K562 (cell line): ENCODE results near the gene C1orf116.

ENCODE experiments used
- CHD4 ChIP-seq: fragments of 200-600 bp; sonication (generic); IDR thresholded peaks from 3 replicates; pipeline ENCODE4 v1.6.1; 2012; ENCODE audit warnings: low read depth, mild to moderate bottlenecking, mixed read lengths, low read length, inconsistent platforms; ENCODE audit not compliant: insufficient read depth, insufficient replicate concordance, poor library complexity, severe bottlenecking
- CTCF ChIP-seq, 3 experiments: IDR thresholded peaks in 2 of 3; conservative IDR thresholded peaks in 1 of 3; 2 replicates each; pipeline ENCODE4 v1.5.1; 2011 to 2012; ENCODE audit warnings: low read length in 3 of 3, mild to moderate bottlenecking in 3 of 3, control low read depth in 2 of 3, improper control_type of control experiment in 1 of 3, inconsistent platforms in 1 of 3, low read depth in 1 of 3, mixed read lengths in 1 of 3, moderate library complexity in 1 of 3; ENCODE audit not compliant: insufficient read depth in 2 of 3
- GABPB1 ChIP-seq: sonication (generic); formaldehyde crosslinking; IDR thresholded peaks from 2 replicates; pipeline ENCODE4 v1.8.0; 2022; ENCODE audit warnings: mild to moderate bottlenecking, missing genetic modification reagents
- TRIM28 ChIP-seq: fragments of 450-650 bp; IDR thresholded peaks from 2 replicates; pipeline ENCODE4 v1.6.1; 2017
- U2AF2 ChIP-seq: fragments of 200-400 bp; formaldehyde crosslinking; optimal IDR thresholded peaks from 2 replicates; pipeline ENCODE3; 2017; ENCODE audit warnings: low read depth, mild to moderate bottlenecking, low read length

GRCh38 chr1:207028884-207029650 is 3.5 kb downstream of the C1orf116 start:
- TF ChIP-seq CHD4: no peak
- no peak for TF ChIP-seq CTCF (IDR thresholded peaks at IDR 0.05 in 2 of 3, conservative IDR thresholded peaks at IDR 0.05 in 1 of 3; ENCODE audit: insufficient read depth in 2 of 3, low read depth in 1 of 3, low read length in 3 of 3)
- no peak for TF ChIP-seq TRIM28
- no peak for TF ChIP-seq GABPB1 (CRISPR knock-in tag)
- no peak for TF ChIP-seq U2AF2
